GM23248 (cell line): ENCODE results near the gene PATE4. TPM values are rescaled to one million over a fixed set of nuclear protein-coding genes. Genes with fewer than 3 reads are reported as not detected.

Experiments
- DNase-seq: peaks from one replicate; pipeline ENCODE4 v3.0.0-alpha.2; 2015
- H2AFZ ChIP-seq: fragments of 200-600 bp; sonication (generic); 2 replicates; pipeline ENCODE4 v1.6.1; 2016; ENCODE audit warnings: antibody characterized with exemption
- H3F3A ChIP-seq: fragments of 200-600 bp; sonication (generic); 2 replicates; pipeline ENCODE4 v1.6.1; 2016; ENCODE audit warnings: mild to moderate bottlenecking, antibody characterized with exemption, mixed run types; ENCODE audit not compliant: insufficient read depth
- H3K27ac ChIP-seq: fragments of 200-600 bp; sonication (generic); 2 replicates; pipeline ENCODE4 v1.5.1; 2016; ENCODE audit warnings: mild to moderate bottlenecking
- H3K27me3 ChIP-seq: fragments of 200-600 bp; sonication (generic); replicated peaks from 2 replicates; pipeline ENCODE4 v1.6.1; 2016; ENCODE audit warnings: mild to moderate bottlenecking; ENCODE audit not compliant: insufficient read depth
- H3K36me3 ChIP-seq: fragments of 200-600 bp; sonication (generic); 2 replicates; pipeline ENCODE4 v1.6.1; 2016; ENCODE audit warnings: low read depth, mild to moderate bottlenecking
- H3K4me1 ChIP-seq: fragments of 200-600 bp; sonication (generic); 2 replicates; pipeline ENCODE4 v1.6.1; 2016; ENCODE audit warnings: mild to moderate bottlenecking; ENCODE audit not compliant: insufficient read depth
- H3K4me2 ChIP-seq: fragments of 200-600 bp; sonication (generic); one replicate; pipeline ENCODE4 v1.6.1; 2016; ENCODE audit warnings: mild to moderate bottlenecking; ENCODE audit not compliant: unreplicated experiment
- H3K4me3 ChIP-seq: fragments of 200-600 bp; sonication (generic); 2 replicates; pipeline ENCODE4 v1.5.1; 2016; ENCODE audit warnings: mild to moderate bottlenecking
- H3K79me2 ChIP-seq: fragments of 200-600 bp; sonication (generic); 2 replicates; pipeline ENCODE4 v1.6.1; 2016; ENCODE audit warnings: mild to moderate bottlenecking; ENCODE audit not compliant: insufficient read depth
- H3K9ac ChIP-seq: fragments of 200-600 bp; sonication (generic); 2 replicates; pipeline ENCODE4 v1.6.1; 2016; ENCODE audit warnings: mild to moderate bottlenecking
- H3K9me2 ChIP-seq: fragments of 200-600 bp; sonication (generic); 2 replicates; pipeline ENCODE4 v1.6.1; 2016; ENCODE audit warnings: mixed run types, mild to moderate bottlenecking, moderate library complexity; ENCODE audit not compliant: insufficient read depth
- H3K9me3 ChIP-seq: fragments of 200-600 bp; sonication (generic); one replicate; pipeline ENCODE4 v1.6.1; 2017; ENCODE audit warnings: low read depth
- H4K20me1 ChIP-seq: fragments of 200-600 bp; sonication (generic); 2 replicates; pipeline ENCODE4 v1.6.0; 2016; ENCODE audit not compliant: insufficient read depth
- EZH2 ChIP-seq: fragments of 200-600 bp; sonication (generic); IDR thresholded peaks from 2 replicates; pipeline ENCODE4 v1.6.1; 2018; ENCODE audit warnings: antibody characterized with exemption, mild to moderate bottlenecking; ENCODE audit not compliant: insufficient read depth, poor library complexity, severe bottlenecking
- EZH2phosphoT487 ChIP-seq: fragments of 200-600 bp; sonication (generic); IDR thresholded peaks from 2 replicates; pipeline ENCODE4 v1.6.1; 2018; ENCODE audit warnings: antibody characterized with exemption, moderate library complexity, mild to moderate bottlenecking, low read depth; ENCODE audit not compliant: insufficient read depth
- WGBS, 2 experiments: methylation state at CpG; one replicate each; pipeline ENCODE4 v1.1.6; 2015 to 2017; ENCODE audit warnings: low lambda C conversion rate in 2 of 2, low coverage in 1 of 2; ENCODE audit errors: missing lambda C conversion rate in 2 of 2; 5-methylcytosine and 5-hydroxymethylcytosine counted together
- in situ Hi-C: fragments of 300-500 bp; cut with MboI; formaldehyde crosslinking; loops from 2 replicates; pipeline ENCODE4 v1.15.0; 2020
- polyA plus RNA-seq: library from polyadenylated mRNA; unstranded; fragments of >200 nt; fragmentation: Nextera tagmentation; extraction: Ambion mirVana; gene quantifications from 2 replicates; pipeline ENCODE4 v1.2.1, GENCODE V29; 2016
- total RNA-seq: library from RNA; depleted of rRNA; stranded (reverse); fragments of >200 nt; shearing (Covaris generic); gene quantifications from 2 replicates; pipeline ENCODE4 v1.2.3, GENCODE V29; 2014

Gene PATE4
- total and polyA plus RNA-seq, 2 experiments from 2014 or later: not detected

DNA sequence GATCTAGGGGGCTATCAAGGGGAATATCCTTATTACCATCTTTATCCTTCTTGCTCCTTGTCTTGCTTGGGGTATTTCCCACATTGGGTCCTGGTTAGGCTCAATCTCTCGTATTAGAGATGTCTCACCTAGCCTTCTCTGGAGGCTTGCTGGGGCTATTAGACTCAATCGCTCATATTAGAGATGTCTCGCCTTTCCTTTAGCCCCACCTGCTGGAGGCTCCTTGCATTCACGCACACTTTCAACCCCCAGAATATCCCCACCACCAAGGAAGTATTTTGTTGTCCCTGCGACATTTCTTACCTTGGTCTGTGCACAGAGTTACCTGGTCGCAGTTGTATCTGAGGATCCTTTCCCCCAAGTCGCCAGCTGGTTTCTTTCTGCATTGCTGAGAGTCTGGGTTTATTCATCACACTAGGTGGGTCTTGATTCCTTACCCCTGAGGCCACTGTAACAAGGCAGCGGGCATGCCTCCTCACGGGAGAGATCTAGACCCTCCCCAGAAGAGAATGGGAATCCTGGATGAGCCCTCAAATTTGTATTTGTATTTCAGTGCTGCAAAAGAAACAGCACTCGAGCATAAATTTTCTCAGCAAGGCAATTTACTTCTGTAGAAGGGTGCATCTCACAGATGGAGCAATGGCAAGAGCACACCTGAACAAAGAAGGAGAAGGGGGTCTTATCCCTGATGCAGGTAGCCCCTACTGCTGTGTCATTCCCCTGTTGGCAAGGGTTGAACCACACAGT, 38.4 kb downstream of the PATE4 start:
- Histone ChIP-seq H3K36me3 (no peaks in the 10 kb centered on the region), H3K9me2 (no peaks in the 10 kb centered on the region), H2AFZ (no peak overlapping the region), H4K20me1 (no peaks in the 10 kb centered on the region), H3F3A (no peaks in the 10 kb centered on the region), H3K27ac (no peak overlapping the region), H3K27me3 (no peaks in the 10 kb centered on the region), H3K9me3 (no peaks in the 10 kb centered on the region), H3K9ac (no peak overlapping the region), H3K4me3 (no peak overlapping the region), H3K4me1 (no peaks in the 10 kb centered on the region), H3K79me2 (no peaks in the 10 kb centered on the region), H3K4me2 (no peak overlapping the region)
- in situ Hi-C loops: no loop called here
- peak; percentile 66 for DNase-seq
- TF ChIP-seq EZH2 (no peak), EZH2phosphoT487 (no peak)
- 61 to 64% methylated on average over 10 of the region's 10 CpGs for WGBS, 2 experiments

DNA sequence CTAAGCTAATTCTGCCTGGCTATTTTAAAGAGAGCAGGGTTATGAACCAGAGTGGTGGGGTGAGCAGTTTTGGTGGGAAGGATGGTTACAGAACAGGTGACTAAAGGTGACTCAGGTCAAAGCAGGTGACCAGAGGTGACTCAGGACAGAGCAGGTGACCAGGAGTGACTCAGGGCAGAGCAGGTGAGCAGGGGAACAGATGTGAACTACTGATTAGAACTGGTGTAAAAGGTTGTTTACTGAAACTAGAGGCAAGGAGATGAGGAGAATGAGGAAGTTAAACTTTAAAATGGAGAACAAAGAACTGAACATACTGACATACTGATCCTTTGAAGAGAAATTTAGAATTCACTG, 39.0 kb downstream of the PATE4 start:
- H3K27ac ChIP-seq: no peak overlapping the region
- H3K4me1 ChIP-seq: no peaks in the 10 kb centered on the region
- no peaks in the 10 kb centered on the region for H3F3A ChIP-seq
- H3K9ac ChIP-seq: no peak overlapping the region
- H3K36me3 ChIP-seq: no peaks in the 10 kb centered on the region
- no peaks in the 10 kb centered on the region for H3K27me3 ChIP-seq
- no peaks in the 10 kb centered on the region for H3K9me2 ChIP-seq
- DNase-seq: no peak
- H3K4me3 ChIP-seq: no peak overlapping the region
- TF ChIP-seq EZH2 (no peak), EZH2phosphoT487 (no peak)
- no peaks in the 10 kb centered on the region for H3K9me3 ChIP-seq
- H3K79me2 ChIP-seq: no peaks in the 10 kb centered on the region
- in situ Hi-C loops: no loop called here
- no peaks in the 10 kb centered on the region for H4K20me1 ChIP-seq
- H3K4me2 ChIP-seq: no peak overlapping the region
- no peak overlapping the region for H2AFZ ChIP-seq

GRCh38 chr11:125873881-125874555, 40.9 kb downstream of the PATE4 start:
- in situ Hi-C loops: no loop called here
- peak overlapping the region; percentile 85 for H2AFZ ChIP-seq
- H3K79me2 ChIP-seq: no peaks in the 10 kb centered on the region
- H4K20me1 ChIP-seq: no peaks in the 10 kb centered on the region
- 71 to 73% methylated on average over 19 of the region's 20 CpGs for WGBS, 2 experiments
- peak overlapping the region; percentile 64 for H3K4me2 ChIP-seq
- no peaks in the 10 kb centered on the region for H3K9me3 ChIP-seq
- no peaks in the 10 kb centered on the region for H3K36me3 ChIP-seq
- H3K4me1 ChIP-seq: no peaks in the 10 kb centered on the region
- H3K9ac ChIP-seq: no peak overlapping the region
- no peak for TF ChIP-seq EZH2
- TF ChIP-seq EZH2phosphoT487: no peak
- H3K4me3 ChIP-seq: peak overlapping the region; percentile 50; the same call in 1 of the 2 replicates
- H3K27ac ChIP-seq: no peak overlapping the region
- no peaks in the 10 kb centered on the region for H3K27me3 ChIP-seq
- no peak for DNase-seq
- no peaks in the 10 kb centered on the region for H3F3A ChIP-seq
- H3K9me2 ChIP-seq: no peaks in the 10 kb centered on the region

- Histone ChIP-seq H3K4me1 (no peaks in the 10 kb centered on the region), H4K20me1 (no peaks in the 10 kb centered on the region), H3K4me2 (peak overlapping the region; percentile 64), H3K27me3 (no peaks in the 10 kb centered on the region), H3K4me3 (peak overlapping the region; percentile 50; the same call in 1 of the 2 replicates), H2AFZ (peak overlapping the region; percentile 85), H3K27ac (no peak overlapping the region), H3F3A (no peaks in the 10 kb centered on the region), H3K36me3 (no peaks in the 10 kb centered on the region), H3K79me2 (no peaks in the 10 kb centered on the region), H3K9me2 (no peaks in the 10 kb centered on the region), H3K9ac (no peak overlapping the region), H3K9me3 (no peaks in the 10 kb centered on the region)
- in situ Hi-C loops: no loop called here
- WGBS, 2 experiments: 4 to 5% methylated on average over 8 of the region's 8 CpGs
- TF ChIP-seq EZH2phosphoT487: no peak
- TF ChIP-seq EZH2: no peak
- peak; percentile 83 for DNase-seq
Observed at GRCh38 chr11:125874556-125875124, 41.5 kb downstream of the PATE4 start.
